GM23338 (cell line): ENCODE data around the gene RNLS. TPM values are rescaled to one million over a fixed set of nuclear protein-coding genes. Genes with fewer than 3 reads are reported as not detected.

Source experiments
- ATAC-seq: fragments of 200-7000 bp; cut with Tn5 transposase; 3 replicates; pipeline ENCODE4 v1.9.1; 2020
- DNase-seq: peaks from one replicate; pipeline ENCODE4 v3.0.0-alpha.2; 2015; ENCODE audit warnings: low spot score
- H2AFZ ChIP-seq: fragments of 200-600 bp; sonication (generic); 2 replicates; pipeline ENCODE4 v1.8.0; 2016; ENCODE audit warnings: antibody characterized with exemption, mild to moderate bottlenecking, moderate library complexity
- H3F3A ChIP-seq: fragments of 200-600 bp; sonication (generic); replicated peaks from 2 replicates; pipeline ENCODE4 v1.8.0; 2017; ENCODE audit warnings: antibody characterized with exemption, mixed run types, low read depth
- H3K27ac ChIP-seq: fragments of 200-600 bp; sonication (generic); 2 replicates; pipeline ENCODE4 v1.6.1; 2016; ENCODE audit warnings: low read depth
- H3K27me3 ChIP-seq: fragments of 200-600 bp; sonication (generic); 2 replicates; pipeline ENCODE4 v1.8.0; 2016; ENCODE audit warnings: mild to moderate bottlenecking, mixed run types, moderate library complexity; ENCODE audit not compliant: insufficient read depth
- H3K36me3 ChIP-seq: fragments of 200-600 bp; sonication (generic); 2 replicates; pipeline ENCODE4 v1.8.0; 2016; ENCODE audit warnings: mild to moderate bottlenecking; ENCODE audit not compliant: insufficient read depth
- H3K4me1 ChIP-seq: fragments of 200-600 bp; sonication (generic); 2 replicates; pipeline ENCODE4 v1.8.0; 2016; ENCODE audit warnings: mild to moderate bottlenecking, moderate library complexity; ENCODE audit not compliant: insufficient read depth
- H3K4me2 ChIP-seq: fragments of 200-600 bp; sonication (generic); 2 replicates; pipeline ENCODE4 v1.7.1; 2017; ENCODE audit warnings: mixed run types
- H3K4me3 ChIP-seq: fragments of 200-600 bp; sonication (generic); 2 replicates; pipeline ENCODE4 v1.6.1; 2016; ENCODE audit warnings: mixed run types
- H3K79me2 ChIP-seq: fragments of 200-600 bp; sonication (generic); replicated peaks from 2 replicates; pipeline ENCODE4 v1.8.0; 2017; ENCODE audit warnings: mild to moderate bottlenecking; ENCODE audit not compliant: insufficient read depth
- H3K9me2 ChIP-seq: fragments of 200-600 bp; sonication (generic); 2 replicates; pipeline ENCODE4 v1.8.0; 2017; ENCODE audit not compliant: insufficient read depth
- H4K20me1 ChIP-seq: fragments of 200-600 bp; sonication (generic); replicated peaks from 2 replicates; pipeline ENCODE4 v1.8.0; 2017; ENCODE audit warnings: mild to moderate bottlenecking; ENCODE audit not compliant: insufficient read depth
- H3K27ac Mint-ChIP-seq: 2 replicates; pipeline ENCODE4 v1.8.0; 2020; ENCODE audit warnings: inconsistent platforms, mild to moderate bottlenecking, moderate library complexity, mixed read lengths
- H3K27me3 Mint-ChIP-seq: 3 replicates; pipeline ENCODE4 v1.8.0; 2022; ENCODE audit warnings: low read depth, mild to moderate bottlenecking, moderate library complexity, mixed read lengths, inconsistent platforms; ENCODE audit not compliant: insufficient read depth, poor library complexity
- H3K36me3 Mint-ChIP-seq: 3 replicates; pipeline ENCODE4 v1.8.0; 2021; ENCODE audit warnings: low read depth, mild to moderate bottlenecking, inconsistent platforms, moderate library complexity, mixed read lengths
- H3K4me1 Mint-ChIP-seq: 3 replicates; pipeline ENCODE4 v1.8.0; 2020; ENCODE audit warnings: mild to moderate bottlenecking, inconsistent platforms, mixed read lengths
- H3K4me3 Mint-ChIP-seq: 3 replicates; pipeline ENCODE4 v1.8.0; 2021; ENCODE audit warnings: moderate library complexity, mild to moderate bottlenecking, inconsistent platforms, mixed read lengths
- H3K9me3 Mint-ChIP-seq: 3 replicates; pipeline ENCODE4 v1.8.0; 2020; ENCODE audit warnings: moderate library complexity, mild to moderate bottlenecking, inconsistent platforms, mixed read lengths
- CREB1 ChIP-seq: fragments of 250-450 bp; sonication (Bioruptor Pico); IDR thresholded peaks from 2 replicates; pipeline ENCODE4 v1.5.0; 2020; ENCODE audit warnings: low read depth, mild to moderate bottlenecking, moderate library complexity
- EZH2 ChIP-seq: fragments of 200-600 bp; sonication (generic); IDR thresholded peaks from one replicate; pipeline ENCODE4 v1.8.0; 2017; ENCODE audit warnings: antibody characterized with exemption, mild to moderate bottlenecking, low read depth; ENCODE audit not compliant: unreplicated experiment
- EZH2phosphoT487 ChIP-seq: fragments of 200-600 bp; sonication (generic); IDR thresholded peaks from one replicate; pipeline ENCODE4 v1.8.1; 2018; ENCODE audit warnings: antibody characterized with exemption; ENCODE audit not compliant: unreplicated experiment
- JUNB ChIP-seq: IDR thresholded peaks from one replicate; pipeline ENCODE4 v1.6.1; 2016; ENCODE audit warnings: antibody characterized with exemption; ENCODE audit not compliant: unreplicated experiment
- NANOG ChIP-seq: IDR thresholded peaks from 2 replicates; pipeline ENCODE4 v1.6.1; 2016; ENCODE audit warnings: antibody characterized with exemption, borderline replicate concordance
- POLR2AphosphoS5 ChIP-seq: IDR thresholded peaks from 2 replicates; pipeline ENCODE4 v1.6.1; 2016; ENCODE audit warnings: antibody characterized with exemption, low read depth
- STAT1 ChIP-seq: IDR thresholded peaks from one replicate; pipeline ENCODE4 v1.6.1; 2016; ENCODE audit warnings: antibody characterized with exemption; ENCODE audit not compliant: unreplicated experiment
- ZNF114 ChIP-seq: fragments of 250-450 bp; sonication (Bioruptor Pico); IDR thresholded peaks from 2 replicates; pipeline ENCODE4 v1.5.0; 2020; ENCODE audit warnings: mild to moderate bottlenecking, moderate library complexity
- ZNF331 ChIP-seq: fragments of 250-450 bp; sonication (Bioruptor Pico); IDR thresholded peaks from 2 replicates; pipeline ENCODE4 v1.5.0; 2020; ENCODE audit warnings: low read depth, mild to moderate bottlenecking, moderate library complexity
- polyA plus RNA-seq: library from polyadenylated mRNA; unstranded; fragments of >200 nt; fragmentation: Nextera tagmentation; extraction: Ambion mirVana; gene quantifications from 2 replicates; pipeline ENCODE4 v1.2.1, GENCODE V29; 2016
- total RNA-seq: library from RNA; depleted of rRNA; stranded (reverse); fragments of >200 nt; shearing (Covaris generic); gene quantifications from 2 replicates; pipeline ENCODE4 v1.2.3, GENCODE V29; 2014
- TF ChIP-seq, protein P1 (sequence below), 2 experiments: fragments of 200-600 bp in 1 of 2; sonication (generic) in 1 of 2; conservative IDR thresholded peaks; 2 replicates each; pipeline versions ENCODE4 v1.5.1 to v1.6.1; 2016 to 2017; ENCODE audit warnings: antibody characterized with exemption in 2 of 2, low read depth in 2 of 2, mild to moderate bottlenecking in 2 of 2, moderate library complexity in 1 of 2
- TF ChIP-seq, protein P2 (sequence below): IDR thresholded peaks from one replicate; pipeline ENCODE4 v1.6.1; 2018; ENCODE audit warnings: antibody characterized with exemption; ENCODE audit not compliant: unreplicated experiment
- TF ChIP-seq, protein P3 (sequence below): IDR thresholded peaks from 2 replicates; pipeline ENCODE4 v1.6.1; 2016; ENCODE audit warnings: antibody characterized with exemption

Gene RNLS
- total and polyA plus RNA-seq, 2 experiments from 2014 or later: 8.8 to 15.2 TPM

DNA sequence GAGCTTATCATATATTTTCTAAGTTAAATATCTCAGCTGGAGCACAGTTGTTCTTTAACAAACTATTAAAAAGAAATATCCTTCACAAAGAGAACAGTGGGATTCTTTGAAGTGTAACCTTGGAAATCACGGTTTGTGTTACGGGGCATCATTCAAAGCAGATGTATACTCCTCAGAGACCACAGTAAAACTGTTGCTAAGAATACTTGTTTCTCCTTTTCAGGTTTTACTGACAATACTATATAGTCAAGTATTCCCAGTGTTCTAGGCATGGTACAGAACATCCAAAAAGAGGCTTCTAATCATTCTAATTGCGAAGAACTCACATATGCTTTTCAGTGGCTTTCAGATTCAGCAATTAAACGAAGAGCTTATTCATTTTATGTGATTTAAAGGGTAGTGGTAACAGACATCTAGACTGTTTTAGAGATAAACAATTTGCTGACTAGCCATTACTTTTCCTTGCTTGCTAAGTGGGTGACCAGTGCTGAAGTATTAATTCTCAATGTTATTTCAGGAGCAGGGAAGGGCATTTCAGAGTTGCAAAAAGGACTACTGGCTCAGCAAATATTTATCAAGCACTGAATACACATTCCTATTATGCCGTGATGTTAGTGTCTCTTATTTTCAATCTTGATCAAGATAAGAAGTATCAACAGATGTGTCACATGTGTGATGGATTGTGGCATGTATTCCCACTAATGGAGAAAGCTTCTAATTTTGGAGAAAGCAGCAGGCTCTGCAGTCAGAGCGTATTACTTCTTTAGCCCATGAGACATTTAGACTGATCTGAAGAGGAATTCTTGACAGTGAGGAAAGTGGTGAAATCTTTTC lies 236.8 kb downstream of the RNLS start:
- peaks cover 2% of the 10 kb centered on the region for H3K27me3 Mint-ChIP-seq
- peak; percentile 19 for DNase-seq
- Histone ChIP-seq H3F3A (no peaks in the 10 kb centered on the region), H3K36me3 (no peaks in the 10 kb centered on the region), H3K4me1 (peaks cover 39% of the 10 kb centered on the region), H3K4me3 (no peak overlapping the region), H4K20me1 (no peaks in the 10 kb centered on the region), H3K4me2 (peak overlapping the region; percentile 53), H2AFZ (no peak overlapping the region), H3K27me3 (no peaks in the 10 kb centered on the region), H3K27ac (no peak overlapping the region), H3K9me2 (0 out of 2 replicates have a peak, but pooled peaks cover 4% of the 10 kb centered on the region), H3K79me2 (no peaks in the 10 kb centered on the region)
- peaks cover 42% of the 10 kb centered on the region for H3K4me1 Mint-ChIP-seq
- peaks cover 9% of the 10 kb centered on the region; the same call in 1 of the 3 replicates for H3K36me3 Mint-ChIP-seq
- H3K4me3 Mint-ChIP-seq: no peak overlapping the region; the same call in 2 of the 3 replicates
- peak overlapping the region; percentile 43; the same call in 1 of the 2 replicates for H3K27ac Mint-ChIP-seq
- 0 out of 3 replicates have a peak, but pooled peaks have one; percentile 26 for ATAC-seq
- TF ChIP-seq JUNB: no peak
- TF ChIP-seq POLR2AphosphoS5: no peak
- no peak for TF ChIP-seq EZH2phosphoT487
- TF ChIP-seq, protein P1, sequence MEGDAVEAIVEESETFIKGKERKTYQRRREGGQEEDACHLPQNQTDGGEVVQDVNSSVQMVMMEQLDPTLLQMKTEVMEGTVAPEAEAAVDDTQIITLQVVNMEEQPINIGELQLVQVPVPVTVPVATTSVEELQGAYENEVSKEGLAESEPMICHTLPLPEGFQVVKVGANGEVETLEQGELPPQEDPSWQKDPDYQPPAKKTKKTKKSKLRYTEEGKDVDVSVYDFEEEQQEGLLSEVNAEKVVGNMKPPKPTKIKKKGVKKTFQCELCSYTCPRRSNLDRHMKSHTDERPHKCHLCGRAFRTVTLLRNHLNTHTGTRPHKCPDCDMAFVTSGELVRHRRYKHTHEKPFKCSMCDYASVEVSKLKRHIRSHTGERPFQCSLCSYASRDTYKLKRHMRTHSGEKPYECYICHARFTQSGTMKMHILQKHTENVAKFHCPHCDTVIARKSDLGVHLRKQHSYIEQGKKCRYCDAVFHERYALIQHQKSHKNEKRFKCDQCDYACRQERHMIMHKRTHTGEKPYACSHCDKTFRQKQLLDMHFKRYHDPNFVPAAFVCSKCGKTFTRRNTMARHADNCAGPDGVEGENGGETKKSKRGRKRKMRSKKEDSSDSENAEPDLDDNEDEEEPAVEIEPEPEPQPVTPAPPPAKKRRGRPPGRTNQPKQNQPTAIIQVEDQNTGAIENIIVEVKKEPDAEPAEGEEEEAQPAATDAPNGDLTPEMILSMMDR (conservative IDR thresholded peaks at IDR 0.05; ENCODE audit: low read depth in 2 of 2): no peak
- no peak for TF ChIP-seq NANOG
- no peak for TF ChIP-seq STAT1
- TF ChIP-seq ZNF331 (CRISPR knock-in tag): no peak
- no peak for TF ChIP-seq CREB1 (CRISPR knock-in tag)
- no peak for TF ChIP-seq ZNF114
- TF ChIP-seq, protein P2, sequence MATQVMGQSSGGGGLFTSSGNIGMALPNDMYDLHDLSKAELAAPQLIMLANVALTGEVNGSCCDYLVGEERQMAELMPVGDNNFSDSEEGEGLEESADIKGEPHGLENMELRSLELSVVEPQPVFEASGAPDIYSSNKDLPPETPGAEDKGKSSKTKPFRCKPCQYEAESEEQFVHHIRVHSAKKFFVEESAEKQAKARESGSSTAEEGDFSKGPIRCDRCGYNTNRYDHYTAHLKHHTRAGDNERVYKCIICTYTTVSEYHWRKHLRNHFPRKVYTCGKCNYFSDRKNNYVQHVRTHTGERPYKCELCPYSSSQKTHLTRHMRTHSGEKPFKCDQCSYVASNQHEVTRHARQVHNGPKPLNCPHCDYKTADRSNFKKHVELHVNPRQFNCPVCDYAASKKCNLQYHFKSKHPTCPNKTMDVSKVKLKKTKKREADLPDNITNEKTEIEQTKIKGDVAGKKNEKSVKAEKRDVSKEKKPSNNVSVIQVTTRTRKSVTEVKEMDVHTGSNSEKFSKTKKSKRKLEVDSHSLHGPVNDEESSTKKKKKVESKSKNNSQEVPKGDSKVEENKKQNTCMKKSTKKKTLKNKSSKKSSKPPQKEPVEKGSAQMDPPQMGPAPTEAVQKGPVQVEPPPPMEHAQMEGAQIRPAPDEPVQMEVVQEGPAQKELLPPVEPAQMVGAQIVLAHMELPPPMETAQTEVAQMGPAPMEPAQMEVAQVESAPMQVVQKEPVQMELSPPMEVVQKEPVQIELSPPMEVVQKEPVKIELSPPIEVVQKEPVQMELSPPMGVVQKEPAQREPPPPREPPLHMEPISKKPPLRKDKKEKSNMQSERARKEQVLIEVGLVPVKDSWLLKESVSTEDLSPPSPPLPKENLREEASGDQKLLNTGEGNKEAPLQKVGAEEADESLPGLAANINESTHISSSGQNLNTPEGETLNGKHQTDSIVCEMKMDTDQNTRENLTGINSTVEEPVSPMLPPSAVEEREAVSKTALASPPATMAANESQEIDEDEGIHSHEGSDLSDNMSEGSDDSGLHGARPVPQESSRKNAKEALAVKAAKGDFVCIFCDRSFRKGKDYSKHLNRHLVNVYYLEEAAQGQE: no peak
- TF ChIP-seq, protein P3, sequence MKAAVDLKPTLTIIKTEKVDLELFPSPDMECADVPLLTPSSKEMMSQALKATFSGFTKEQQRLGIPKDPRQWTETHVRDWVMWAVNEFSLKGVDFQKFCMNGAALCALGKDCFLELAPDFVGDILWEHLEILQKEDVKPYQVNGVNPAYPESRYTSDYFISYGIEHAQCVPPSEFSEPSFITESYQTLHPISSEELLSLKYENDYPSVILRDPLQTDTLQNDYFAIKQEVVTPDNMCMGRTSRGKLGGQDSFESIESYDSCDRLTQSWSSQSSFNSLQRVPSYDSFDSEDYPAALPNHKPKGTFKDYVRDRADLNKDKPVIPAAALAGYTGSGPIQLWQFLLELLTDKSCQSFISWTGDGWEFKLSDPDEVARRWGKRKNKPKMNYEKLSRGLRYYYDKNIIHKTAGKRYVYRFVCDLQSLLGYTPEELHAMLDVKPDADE: no peak
- no peak for TF ChIP-seq EZH2
- peaks cover 8% of the 10 kb centered on the region; the same call in 2 of the 3 replicates for H3K9me3 Mint-ChIP-seq
